AG04449 (cell line): ENCODE data around the gene AJM1.
A peak's percentile ranks its signal among the peaks of the same experiment; 100 is the strongest.
"Not testable (repeated sequence)": the region's sequence is repeated elsewhere in the genome, so short reads cannot be mapped to it uniquely, and the experiment has no call there.

Source experiments
- CTCF ChIA-PET: fragments of 350-600 bp; formaldehyde crosslinking; extraction: SDS; loops from one replicate; lab custom pipeline; 2021; ENCODE audit warnings: antibody characterized with exemption; lab: Yijun Ruan, JAX
- POLR2A ChIA-PET: fragments of 400-600, 350-600 bp; formaldehyde crosslinking; extraction: SDS; loops from one replicate; lab custom pipeline; 2020; ENCODE audit warnings: antibody characterized with exemption, inconsistent platforms; lab: Yijun Ruan, JAX
- DNase-seq: peaks from one replicate; pipeline ENCODE4 v3.0.0-alpha.2; 2010; ENCODE audit warnings: low read depth, low spot score
- H3K4me3 ChIP-seq: 2 replicates; pipeline ENCODE4 v1.5.1; 2011; ENCODE audit warnings: low read depth, mild to moderate bottlenecking, control low read depth, low read length
- CTCF ChIP-seq: IDR thresholded peaks from one replicate; pipeline ENCODE4 v1.5.1; 2011; ENCODE audit warnings: mild to moderate bottlenecking, moderate library complexity, low read length, control low read depth, inconsistent platforms; ENCODE audit not compliant: insufficient read depth; ENCODE audit errors: missing control alignments

The AJM1 gene

GRCh38 chr9:136798708-136799078 is 43.6 kb upstream of the AJM1 start:
- DNase-seq = no peak
- POLR2A ChIA-PET = no interaction called here
- TF ChIP-seq CTCF = no peak
- H3K4me3 ChIP-seq = no peak overlapping the region
- CTCF ChIA-PET = interaction anchor here (1.1 kb wide), 1 partner anchor 236 kb away, joined by 3 read pairs; no protein-coding TSS in a partner anchor

- TF ChIP-seq CTCF = no peak
- ChIA-PET CTCF (interaction anchor here (1.2 to 1.7 kb wide), 2 partner anchors 9 to 43 kb away, joined by 3 to 4 read pairs; partner anchors contain the start of genes AJM1 and RABL6), POLR2A (interaction anchor here (1.6 kb wide), 1 partner anchor 9 kb away, joined by 5 read pairs; the partner anchor contains the start of gene TMEM141)
- H3K4me3 ChIP-seq = no peak overlapping the region
- DNase-seq = no peak
These were observed 43.0 kb upstream of the AJM1 start for GRCh38 chr9:136799079-136799853.

GRCh38 chr9:136799854-136800657 is 42.2 kb upstream of the AJM1 start:
- H3K4me3 ChIP-seq = 0 out of 2 replicates have a peak overlapping the region, but pooled peaks have one; percentile 8
- no peak for DNase-seq
- POLR2A ChIA-PET = interaction anchor here (1.6 kb wide), 1 partner anchor 9 kb away, joined by 5 read pairs; the partner anchor contains the start of gene TMEM141
- no peak for TF ChIP-seq CTCF
- CTCF ChIA-PET = interaction anchor here (1.1 to 1.8 kb wide), 5 partner anchors 8 to 42 kb away, joined by 3 to 9 read pairs (median 4); partner anchors contain the start of genes AJM1, RABL6 and TMEM141

GRCh38 chr9:136802321-136802720 is 40.0 kb upstream of the AJM1 start:
- no peak overlapping the region for H3K4me3 ChIP-seq
- no peak for DNase-seq
- POLR2A ChIA-PET = no interaction called here
- CTCF ChIA-PET = interaction anchor here (0.7 to 7.1 kb wide), 4 partner anchors 9 to 14 kb away, joined by 3 to 69 read pairs (median 3); partner anchors contain the start of gene TMEM141
- TF ChIP-seq CTCF = no peak

GRCh38 chr9:136803009-136803550 is 39.2 kb upstream of the AJM1 start:
- DNase-seq, POLR2A ChIA-PET, H3K4me3 ChIP-seq: not testable (repeated sequence)
- CTCF ChIA-PET = interaction anchor here (0.7 to 7.1 kb wide), 4 partner anchors 8 to 15 kb away, joined by 3 to 69 read pairs (median 3); partner anchors contain the start of gene TMEM141

GRCh38 chr9:136803551-136804508 is 38.4 kb upstream of the AJM1 start:
- ChIA-PET POLR2A (no interaction called here), CTCF (interaction anchor here (7.1 kb wide), 1 partner anchor 11 kb away, joined by 69 read pairs; the partner anchor contains the start of gene TMEM141)
- H3K4me3 ChIP-seq = no peak overlapping the region
- no peak for DNase-seq
- no peak for TF ChIP-seq CTCF
